OCI-LY3 (cell line): ENCODE results near the gene STK26.

Source experiments
- CTCF ChIP-seq: fragments of 200-600, 300-600 bp; sonication (generic); IDR thresholded peaks from 2 replicates; pipeline ENCODE4 v1.5.1; 2014; ENCODE audit warnings: antibody characterized with exemption, low read length, low read depth
- EZH2phosphoT487 ChIP-seq: fragments of 200-600 bp; shearing (Covaris generic); IDR thresholded peaks from 2 replicates; pipeline ENCODE4 v1.6.1; 2018; ENCODE audit warnings: antibody characterized with exemption, mixed run types, low read depth

- TF ChIP-seq CTCF (no peak), EZH2phosphoT487 (no peak)
These were observed 96.2 kb downstream of the STK26 start for GRCh38 chrX:132119283-132119682.
